ENCODE data around the gene ZNF367.

The ZNF367 gene

GRCh38 chr9:96418083-96418919 is at the start of gene ZNF367:
Gene ZNF367, minus strand, starts transcription at chr9:96418370. Its CDS starts 338 bp downstream, at chr9:96418032.
- peak; percentile 99 for DNase-seq (ENCODE audit: low spot score)

GRCh38 chr9:96467784-96468183 is 49.6 kb upstream of the ZNF367 start:
- DNase-seq (ENCODE audit: low spot score), result no peak

- DNase-seq (ENCODE audit: low spot score), result no peak
Observed at GRCh38 chr9:96464426-96464825, 46.3 kb upstream of the ZNF367 start.

- no peak for DNase-seq (ENCODE audit: low spot score)
Observed at GRCh38 chr9:96462541-96462940, 44.4 kb upstream of the ZNF367 start.

GRCh38 chr9:96461336-96461735 is 43.2 kb upstream of the ZNF367 start:
- DNase-seq (ENCODE audit: low spot score), result no peak

GRCh38 chr9:96460882-96461281 is 42.7 kb upstream of the ZNF367 start:
- no peak for DNase-seq (ENCODE audit: low spot score)

GRCh38 chr9:96460470-96460869 is 42.3 kb upstream of the ZNF367 start:
- no peak for DNase-seq (ENCODE audit: low spot score)

- DNase-seq (ENCODE audit: low spot score), result no peak
Observed at GRCh38 chr9:96459268-96460007, 41.3 kb upstream of the ZNF367 start.

GRCh38 chr9:96458226-96458625 is 40.1 kb upstream of the ZNF367 start:
- no peak for DNase-seq (ENCODE audit: low spot score)

GRCh38 chr9:96457266-96457665 is 39.1 kb upstream of the ZNF367 start:
- DNase-seq (ENCODE audit: low spot score), result no peak

- peak; percentile 76 for DNase-seq (ENCODE audit: low spot score)
Observed at GRCh38 chr9:96453625-96454024, 35.5 kb upstream of the ZNF367 start.

GRCh38 chr9:96450613-96451528 is 32.7 kb upstream of the ZNF367 start:
- peak; percentile 60 for DNase-seq (ENCODE audit: low spot score)

GRCh38 chr9:96449845-96450612 is 31.9 kb upstream of the ZNF367 start, which contains the start of gene HABP4:
Gene HABP4, plus strand, starts transcription at chr9:96450169. Its CDS starts 111 bp downstream, at chr9:96450280.
- DNase-seq (ENCODE audit: low spot score), result peak; percentile 98

- no peak for DNase-seq (ENCODE audit: low spot score)
Observed at GRCh38 chr9:96449523-96449844, 31.3 kb upstream of the ZNF367 start.

- DNase-seq (ENCODE audit: low spot score), result no peak
Observed at GRCh38 chr9:96448546-96449170, 30.5 kb upstream of the ZNF367 start.

GRCh38 chr9:96447406-96447805 is 29.2 kb upstream of the ZNF367 start:
- no peak for DNase-seq (ENCODE audit: low spot score)

- DNase-seq (ENCODE audit: low spot score), result peak; percentile 38
Observed at GRCh38 chr9:96442491-96442890, 24.3 kb upstream of the ZNF367 start.

GRCh38 chr9:96441798-96442445 is 23.8 kb upstream of the ZNF367 start:
- peak; percentile 83 for DNase-seq (ENCODE audit: low spot score)

GRCh38 chr9:96440671-96441199 is 22.6 kb upstream of the ZNF367 start:
- no peak for DNase-seq (ENCODE audit: low spot score)

GRCh38 chr9:96437454-96437853 is 19.3 kb upstream of the ZNF367 start:
- DNase-seq (ENCODE audit: low spot score), result no peak

All from RKO (cell line).